ENCODE measurements around the gene DLGAP4. TPM values are rescaled to one million over a fixed set of nuclear protein-coding genes. Genes with fewer than 3 reads are reported as not detected.
"Not testable (repeated sequence)": the region's sequence is repeated elsewhere in the genome, so short reads cannot be mapped to it uniquely, and the experiment has no call there.

Gene DLGAP4
- total and polyA plus RNA-seq, 2 of the 13 experiments (the other 11 are each of a cell fraction or from before 2014, with no cell fraction given) = 15.2 to 26.7 TPM

DNA sequence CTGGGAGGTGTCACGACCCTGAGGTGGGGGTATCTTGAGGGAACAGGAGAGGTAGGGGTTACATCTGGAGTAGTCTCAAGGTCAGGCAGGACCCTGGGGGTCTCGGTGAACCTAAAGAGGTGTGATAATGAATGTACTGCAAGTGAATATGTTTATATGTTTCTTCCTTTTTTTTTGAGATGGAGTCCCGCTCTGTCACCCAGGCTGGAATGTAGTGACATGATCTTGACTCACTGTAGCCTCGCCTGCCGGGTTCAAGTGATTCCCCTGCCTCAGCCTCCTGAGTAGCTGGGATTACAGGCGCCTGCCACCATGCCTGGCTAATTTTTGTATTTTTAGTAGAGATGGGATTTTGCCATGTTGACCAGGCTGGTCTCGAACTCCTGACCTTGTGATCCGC lies 168.9 kb downstream of the DLGAP4 start:
- CTCF ChIA-PET (ENCODE audit: low intra/inter-chr PET ratio, low total read pairs) = not testable (repeated sequence)
- H3K79me2 ChIP-seq (ENCODE audit: insufficient read depth, low read length) = peaks cover 60% of the 10 kb centered on the region

DNA sequence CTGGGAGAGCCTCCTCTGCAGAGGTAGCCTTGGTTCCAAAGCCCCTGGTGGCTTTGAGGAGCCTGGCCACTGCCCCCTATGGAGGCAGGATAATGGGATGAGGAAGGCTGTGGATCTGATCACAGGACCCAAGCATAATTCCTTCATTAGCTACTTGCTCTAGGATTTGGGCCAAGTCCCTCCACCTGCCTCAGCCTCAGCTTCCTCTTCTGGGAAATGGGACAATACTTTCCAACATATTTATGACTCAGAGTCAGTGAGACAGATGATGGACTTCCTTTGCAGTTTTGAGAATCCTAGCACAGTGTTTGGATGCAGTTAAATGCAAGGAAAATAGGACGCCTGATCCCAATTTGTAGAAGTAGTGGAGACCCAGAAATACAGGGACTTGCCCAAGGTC lies 171.3 kb downstream of the DLGAP4 start:
- in situ Hi-C loops (cut with HindIII; ENCODE audit: extremely low pct_ligation_motif_present, low pct_unique_long_range_greater_than_20kb) = no loop called here
- peaks cover 47% of the 10 kb centered on the region for H3K4me1 ChIP-seq (ENCODE audit: insufficient read depth, low read length)
- H3K27me3 ChIP-seq (ENCODE audit: control insufficient read depth in 1 of 2, insufficient read depth in 2 of 2, low read length in 2 of 2) = no peaks in the 10 kb centered on the region
- no peak for ATAC-seq
- no peak overlapping the region for H3K9ac ChIP-seq (ENCODE audit: insufficient read depth, low read depth, low read length)
- H3K4me3 ChIP-seq (replicated peaks in 1 of 3; ENCODE audit: insufficient read depth in 1 of 3, low read depth in 2 of 3, low read length in 3 of 3) = no peak overlapping the region
- peaks cover 6 to 14% of the 10 kb centered on the region in 2 experiments for H3K36me3 ChIP-seq (replicated peaks in 1 of 2; ENCODE audit: control insufficient read depth in 1 of 2, insufficient read depth in 2 of 2, low read length in 2 of 2)
- H3K79me2 ChIP-seq (ENCODE audit: insufficient read depth, low read length) = peaks cover 63% of the 10 kb centered on the region
- no peak overlapping the region for H3K4me2 ChIP-seq (ENCODE audit: low read depth, low read length)
- no peak overlapping the region for H3K27ac ChIP-seq (ENCODE audit: extremely low read length, insufficient read depth, low read length)
- no peaks in the 10 kb centered on the region for H3K9me3 ChIP-seq (ENCODE audit: low read length)
- no peak for TF ChIP-seq NFKB2 (CRISPR knock-in tag; IDR thresholded peaks at IDR 0.05; ENCODE audit: borderline replicate concordance)
- peak; percentile 87 for TF ChIP-seq ZNF629 (CRISPR knock-in tag; conservative IDR thresholded peaks at IDR 0.05)
- no peak for TF ChIP-seq SP1 (IDR thresholded peaks at IDR 0.05)
- 0 out of 2 replicates have a peak, but pooled peaks have one; percentile 20 for TF ChIP-seq SP1 (CRISPR knock-in tag; IDR thresholded peaks at IDR 0.05)
- WGBS (ENCODE audit: low lambda C conversion rate) = 97% methylated on average over 1 of the region's 1 CpG
- ChIA-PET CTCF (ENCODE audit: low intra/inter-chr PET ratio, low total read pairs) (no interaction called here), POLR2A (no interaction called here)
- intact Hi-C loops (cut with micrococcal nuclease; ENCODE audit: unreplicated experiment) = no loop called here
- no peak overlapping the region for H2AFZ ChIP-seq (ENCODE audit: low read length)
- peaks cover 13% of the 10 kb centered on the region for H4K20me1 ChIP-seq (ENCODE audit: insufficient read depth, low read length)
- DNase-seq (ENCODE audit: low spot score) = no peak
- BruUV-seq (replicated peaks) = no TSS peak
- no peak for FAIRE-seq

More for the DNA sequence above, 168.9 kb downstream of the DLGAP4 start:
- H3K4me1 ChIP-seq (ENCODE audit: insufficient read depth, low read length) = peaks cover 55% of the 10 kb centered on the region
- in situ Hi-C loops (cut with HindIII; ENCODE audit: extremely low pct_ligation_motif_present, low pct_unique_long_range_greater_than_20kb); H3K36me3 ChIP-seq (replicated peaks in 1 of 2; ENCODE audit: control insufficient read depth in 1 of 2, insufficient read depth in 2 of 2, low read length in 2 of 2); BruUV-seq (replicated peaks); H3K4me2 ChIP-seq (ENCODE audit: low read depth, low read length); H3K9me3 ChIP-seq (ENCODE audit: low read length); ATAC-seq; intact Hi-C loops (cut with micrococcal nuclease; ENCODE audit: unreplicated experiment); H3K27me3 ChIP-seq (ENCODE audit: control insufficient read depth in 1 of 2, insufficient read depth in 2 of 2, low read length in 2 of 2); FAIRE-seq; DNase-seq (ENCODE audit: low spot score); H3K4me3 ChIP-seq (replicated peaks in 1 of 3; ENCODE audit: insufficient read depth in 1 of 3, low read depth in 2 of 3, low read length in 3 of 3); H3K27ac ChIP-seq (ENCODE audit: extremely low read length, insufficient read depth, low read length); H4K20me1 ChIP-seq (ENCODE audit: insufficient read depth, low read length); POLR2A ChIA-PET; H3K9ac ChIP-seq (ENCODE audit: insufficient read depth, low read depth, low read length); H2AFZ ChIP-seq (ENCODE audit: low read length): not testable (repeated sequence)
- WGBS (ENCODE audit: low lambda C conversion rate) = 97% methylated on average over 8 of the region's 8 CpGs

All from HepG2 (cell line).